Glutamatergic neuron (in vitro differentiated cells): ENCODE measurements around the gene NOS1. TPM values are rescaled to one million over a fixed set of nuclear protein-coding genes. Genes with fewer than 3 reads are reported as not detected.

Source experiments
- DNase-seq: peaks from one replicate; pipeline ENCODE4 v3.0.0; 2022
- H3K27ac Mint-ChIP-seq: one replicate; pipeline ENCODE4 v1.8.0; 2020; ENCODE audit warnings: mild to moderate bottlenecking, mixed read lengths, inconsistent platforms; ENCODE audit not compliant: unreplicated experiment
- H3K27me3 Mint-ChIP-seq: one replicate; pipeline ENCODE4 v1.8.0; 2020; ENCODE audit warnings: mild to moderate bottlenecking, moderate library complexity, mixed read lengths, inconsistent platforms; ENCODE audit not compliant: unreplicated experiment
- H3K36me3 Mint-ChIP-seq: one replicate; pipeline ENCODE4 v1.8.0; 2020; ENCODE audit warnings: mild to moderate bottlenecking, mixed read lengths, inconsistent platforms; ENCODE audit not compliant: unreplicated experiment
- H3K4me1 Mint-ChIP-seq: one replicate; pipeline ENCODE4 v1.8.0; 2020; ENCODE audit warnings: mild to moderate bottlenecking, low read depth, mixed read lengths, inconsistent platforms; ENCODE audit not compliant: unreplicated experiment
- H3K4me3 Mint-ChIP-seq: one replicate; pipeline ENCODE4 v1.8.0; 2020; ENCODE audit warnings: mild to moderate bottlenecking, mixed read lengths, inconsistent platforms; ENCODE audit not compliant: unreplicated experiment
- H3K9me3 Mint-ChIP-seq: one replicate; pipeline ENCODE4 v1.8.0; 2020; ENCODE audit warnings: mild to moderate bottlenecking, moderate library complexity, mixed read lengths, inconsistent platforms; ENCODE audit not compliant: unreplicated experiment
- total RNA-seq: library from RNA; stranded (reverse); fragmentation: NEBNext Ultra II Directional; extraction: Animal tissue kit (Norgen Biotek cat#: 25700); gene quantifications from one replicate; pipeline ENCODE4 v1.2.1, GENCODE V29; 2021; ENCODE audit not compliant: unreplicated experiment
- TF ChIP-seq, protein P1 (sequence below): fragments of 200-600 bp; sonication (generic); IDR thresholded peaks from one replicate; pipeline ENCODE4 v1.5.0; 2021; ENCODE audit not compliant: partially characterized antibody, unreplicated experiment

Gene NOS1
- total RNA-seq, 1 donor from 2014 or later, result 0.96 TPM

DNA sequence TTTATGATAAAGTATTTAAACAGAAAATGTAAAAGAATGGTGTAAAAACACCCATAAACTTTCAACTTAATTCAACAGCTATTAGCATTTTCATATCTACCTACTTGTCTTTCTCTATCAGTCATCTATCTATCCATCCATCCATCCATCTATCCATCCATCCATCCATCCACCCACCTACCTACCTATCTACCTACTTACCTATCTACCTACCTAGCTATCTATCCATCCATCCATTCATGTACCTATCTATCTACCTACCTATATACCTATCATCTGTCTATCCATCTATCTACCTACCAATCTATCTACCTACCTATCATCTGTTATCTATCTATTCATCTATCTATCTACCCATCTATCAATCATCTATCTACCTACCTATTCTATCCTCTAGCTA is 8.5 kb downstream of the NOS1 start:
- H3K27ac Mint-ChIP-seq, result no peak overlapping the region
- H3K4me3 Mint-ChIP-seq, result no peak overlapping the region
- H3K9me3 Mint-ChIP-seq, result peaks cover 1% of the 10 kb centered on the region
- peaks cover 3% of the 10 kb centered on the region for H3K27me3 Mint-ChIP-seq
- DNase-seq, result no peak
- TF ChIP-seq, protein P1, sequence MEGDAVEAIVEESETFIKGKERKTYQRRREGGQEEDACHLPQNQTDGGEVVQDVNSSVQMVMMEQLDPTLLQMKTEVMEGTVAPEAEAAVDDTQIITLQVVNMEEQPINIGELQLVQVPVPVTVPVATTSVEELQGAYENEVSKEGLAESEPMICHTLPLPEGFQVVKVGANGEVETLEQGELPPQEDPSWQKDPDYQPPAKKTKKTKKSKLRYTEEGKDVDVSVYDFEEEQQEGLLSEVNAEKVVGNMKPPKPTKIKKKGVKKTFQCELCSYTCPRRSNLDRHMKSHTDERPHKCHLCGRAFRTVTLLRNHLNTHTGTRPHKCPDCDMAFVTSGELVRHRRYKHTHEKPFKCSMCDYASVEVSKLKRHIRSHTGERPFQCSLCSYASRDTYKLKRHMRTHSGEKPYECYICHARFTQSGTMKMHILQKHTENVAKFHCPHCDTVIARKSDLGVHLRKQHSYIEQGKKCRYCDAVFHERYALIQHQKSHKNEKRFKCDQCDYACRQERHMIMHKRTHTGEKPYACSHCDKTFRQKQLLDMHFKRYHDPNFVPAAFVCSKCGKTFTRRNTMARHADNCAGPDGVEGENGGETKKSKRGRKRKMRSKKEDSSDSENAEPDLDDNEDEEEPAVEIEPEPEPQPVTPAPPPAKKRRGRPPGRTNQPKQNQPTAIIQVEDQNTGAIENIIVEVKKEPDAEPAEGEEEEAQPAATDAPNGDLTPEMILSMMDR, result no peak
- H3K36me3 Mint-ChIP-seq, result no peaks in the 10 kb centered on the region
- H3K4me1 Mint-ChIP-seq, result no peaks in the 10 kb centered on the region

DNA sequence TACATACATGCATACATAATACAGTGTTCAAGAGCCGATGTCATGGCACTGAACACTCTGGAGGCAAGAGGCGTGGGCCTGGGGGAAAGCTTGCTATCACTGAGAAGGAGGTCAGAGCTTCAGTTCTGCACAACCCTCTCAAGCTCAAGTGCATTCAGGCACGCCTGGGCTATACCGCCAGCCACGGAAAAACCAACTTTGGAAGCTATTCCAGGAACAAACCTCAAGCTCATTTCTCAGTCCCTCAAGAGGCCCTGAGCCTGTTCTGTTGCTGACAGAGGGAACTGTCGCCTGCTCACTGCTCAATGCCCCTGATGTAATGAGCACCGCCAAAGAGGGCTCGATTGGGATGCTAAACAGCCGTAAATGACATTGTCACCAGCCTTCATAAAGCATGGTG is 9.2 kb downstream of the NOS1 start:
- Mint-ChIP-seq H3K36me3 (no peaks in the 10 kb centered on the region), H3K27me3 (peaks cover 3% of the 10 kb centered on the region), H3K9me3 (peaks cover 1% of the 10 kb centered on the region), H3K4me3 (no peak overlapping the region), H3K27ac (no peak overlapping the region), H3K4me1 (no peaks in the 10 kb centered on the region)
- no peak for DNase-seq
- TF ChIP-seq, protein P1, result no peak

DNA sequence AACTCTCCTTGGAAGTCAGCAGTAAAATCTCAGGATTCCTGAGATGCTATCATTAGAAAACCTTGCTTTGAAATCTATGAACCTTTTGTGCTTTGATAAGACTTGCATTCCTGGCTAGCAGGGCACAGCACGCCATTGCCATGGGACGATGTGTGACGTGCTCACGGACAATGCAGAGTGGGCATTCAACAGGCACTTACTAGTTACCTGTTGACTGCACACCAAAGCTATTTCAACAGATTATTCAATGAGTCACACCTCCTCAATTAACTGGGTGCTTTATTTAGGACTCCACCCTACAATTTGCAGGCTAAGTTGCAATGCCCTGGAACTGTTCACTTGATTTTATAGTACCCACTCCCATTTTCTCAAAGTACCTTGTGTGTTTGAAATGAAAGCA is 11.3 kb downstream of the NOS1 start:
- no peak for DNase-seq
- no peaks in the 10 kb centered on the region for H3K36me3 Mint-ChIP-seq
- H3K9me3 Mint-ChIP-seq, result peaks cover 1% of the 10 kb centered on the region
- H3K27ac Mint-ChIP-seq, result no peak overlapping the region
- TF ChIP-seq, protein P1, result no peak
- peaks cover under 1% of the 10 kb centered on the region for H3K27me3 Mint-ChIP-seq
- H3K4me1 Mint-ChIP-seq, result no peaks in the 10 kb centered on the region
- no peak overlapping the region for H3K4me3 Mint-ChIP-seq

DNA sequence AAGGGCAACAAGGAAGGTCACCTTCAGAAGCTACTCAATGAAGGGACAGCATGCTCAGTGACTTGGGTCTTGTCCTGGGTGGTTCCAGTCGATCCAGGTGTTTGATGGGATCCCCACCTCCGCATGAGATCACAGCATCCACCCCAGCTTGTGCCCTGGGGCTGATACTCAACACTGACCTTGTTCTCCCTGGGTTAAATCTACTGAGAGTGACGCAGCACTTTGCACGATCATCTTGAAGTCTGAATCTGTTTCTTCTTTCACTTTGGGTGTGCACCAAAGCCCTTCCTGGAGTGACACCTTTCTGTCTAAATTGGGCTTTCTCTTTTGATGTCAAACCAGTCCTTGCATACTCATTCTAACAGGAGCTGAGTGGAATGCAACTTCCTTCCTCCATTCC is 13.8 kb downstream of the NOS1 start:
- no peak overlapping the region for H3K27ac Mint-ChIP-seq
- H3K4me3 Mint-ChIP-seq, result no peak overlapping the region
- H3K27me3 Mint-ChIP-seq, result peaks cover under 1% of the 10 kb centered on the region
- DNase-seq, result no peak
- no peaks in the 10 kb centered on the region for H3K36me3 Mint-ChIP-seq
- peaks cover 1% of the 10 kb centered on the region for H3K9me3 Mint-ChIP-seq
- no peaks in the 10 kb centered on the region for H3K4me1 Mint-ChIP-seq
- TF ChIP-seq, protein P1, result no peak

DNA sequence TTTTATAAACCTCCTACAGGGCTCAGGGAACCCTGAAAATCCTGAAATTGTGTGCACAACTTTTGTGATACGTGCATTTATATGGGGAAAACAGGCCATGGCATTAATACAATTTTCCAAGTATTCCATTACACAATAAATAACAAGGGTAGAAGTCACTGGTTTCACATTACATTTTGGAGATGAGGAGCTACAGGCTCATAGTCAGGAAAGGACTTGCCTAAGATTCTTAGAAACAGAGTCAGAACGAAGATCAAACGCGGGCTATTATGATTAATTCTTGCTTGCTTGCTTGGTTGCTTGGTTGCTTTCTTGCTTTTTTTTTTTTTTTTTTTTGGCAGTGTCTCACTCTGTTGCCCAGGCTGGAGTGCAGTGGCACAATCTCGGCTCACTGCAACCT is 16.7 kb downstream of the NOS1 start:
- Mint-ChIP-seq H3K27me3 (peaks cover 2% of the 10 kb centered on the region), H3K27ac (no peak overlapping the region), H3K4me3 (no peak overlapping the region), H3K36me3 (no peaks in the 10 kb centered on the region), H3K9me3 (peaks cover 1% of the 10 kb centered on the region), H3K4me1 (no peaks in the 10 kb centered on the region)
- TF ChIP-seq, protein P1, result no peak
- no peak for DNase-seq
